Stimulated activated CD8-positive, alpha-beta memory T cell treated with anti-CD3 and anti-CD28 coated beads, Interleukin-15, amount 100 ng/mL, for 24 hours (primary cell): ENCODE results near the gene NLK.
"Not testable (repeated sequence)": the region's sequence is repeated elsewhere in the genome, so short reads cannot be mapped to it uniquely, and the experiment has no call there.

ENCODE experiments used
- DNase-seq: peaks from one replicate; pipeline ENCODE4 v3.0.0-alpha.2; 2020; ENCODE audit warnings: low read depth

The NLK gene

DNA sequence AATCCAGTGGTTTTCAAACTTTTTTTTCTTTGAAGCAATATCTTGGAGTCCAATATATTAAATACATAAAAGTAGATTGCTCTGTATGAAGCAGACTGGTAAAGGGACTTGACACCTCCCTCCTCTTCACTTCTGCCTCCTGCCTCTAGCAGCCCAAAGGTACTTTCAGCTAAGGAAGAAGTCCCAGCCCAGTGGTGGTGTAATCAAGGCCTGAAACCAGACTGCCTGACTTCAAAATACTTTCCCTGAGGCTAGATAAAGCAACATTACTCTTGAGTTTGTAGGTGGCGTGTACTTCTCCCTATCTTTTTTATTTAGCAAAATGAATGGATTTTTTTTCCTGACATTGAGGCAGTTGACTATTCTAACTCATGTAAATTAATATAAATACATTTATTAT lies 154.2 kb downstream of the NLK start:
- DNase-seq, result no peak

DNA sequence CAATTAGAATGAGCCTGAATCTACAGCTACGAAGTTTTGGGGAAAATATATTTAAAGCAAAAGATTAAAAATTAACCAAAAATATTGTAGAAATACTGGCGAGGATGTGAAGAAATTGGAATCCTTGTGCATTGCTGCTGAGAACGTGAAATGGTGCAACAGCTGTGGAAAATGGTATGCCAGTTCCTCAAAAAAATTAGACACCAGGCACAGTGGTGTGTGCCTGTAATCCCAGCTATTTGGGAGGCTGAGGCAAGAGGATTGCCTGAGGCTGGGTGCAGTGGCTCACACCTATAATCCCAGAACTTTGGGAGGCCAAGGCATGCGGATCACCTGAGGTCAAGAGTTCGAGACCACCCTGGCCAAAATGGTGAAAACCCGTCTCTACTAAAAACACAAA lies 156.6 kb downstream of the NLK start:
- DNase-seq, result no peak

DNA sequence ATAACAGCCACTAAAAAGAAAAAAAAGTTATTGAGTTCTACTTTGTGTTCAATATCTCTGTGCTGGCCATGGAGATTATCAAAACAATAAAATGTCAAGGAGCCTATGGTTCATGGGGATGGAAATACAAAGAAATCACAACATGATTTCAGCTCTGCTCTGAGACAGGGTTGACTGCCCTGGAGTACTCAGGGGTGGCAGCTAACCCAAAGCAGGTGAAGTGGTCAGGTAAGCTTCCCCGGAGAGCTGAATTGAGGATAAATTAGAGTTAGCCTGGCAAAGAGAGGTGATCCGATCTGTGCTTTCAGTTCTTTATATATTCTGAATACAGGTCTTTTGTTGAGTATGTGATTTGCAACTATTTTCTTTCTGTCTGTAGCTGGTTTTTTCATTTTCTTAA lies 157.3 kb downstream of the NLK start:
- no peak for DNase-seq

GRCh38 chr17:28201315-28201714 lies 158.8 kb downstream of the NLK start:
- DNase-seq, result no peak

- DNase-seq, result no peak
Measured at GRCh38 chr17:28204244-28204643, 161.8 kb downstream of the NLK start.

DNA sequence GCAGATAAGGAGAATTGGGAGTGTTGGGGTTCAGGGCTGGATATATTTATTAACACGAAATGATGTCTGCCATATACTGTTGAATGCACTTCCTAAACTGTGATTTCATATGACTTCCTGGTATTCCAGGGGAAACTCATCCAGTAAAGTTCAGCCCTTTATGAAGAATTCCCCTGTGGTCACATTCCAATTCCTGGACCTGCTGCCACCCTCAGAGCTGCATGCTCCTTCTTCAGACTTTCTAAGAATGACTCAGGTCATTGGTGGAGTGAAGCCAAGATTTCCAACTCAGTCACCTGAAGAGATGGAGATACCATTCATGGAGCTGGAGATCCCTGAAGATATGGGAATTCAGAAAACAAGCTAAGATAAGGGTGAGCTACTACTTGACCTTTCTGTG lies 162.3 kb downstream of the NLK start:
- DNase-seq, result no peak

DNA sequence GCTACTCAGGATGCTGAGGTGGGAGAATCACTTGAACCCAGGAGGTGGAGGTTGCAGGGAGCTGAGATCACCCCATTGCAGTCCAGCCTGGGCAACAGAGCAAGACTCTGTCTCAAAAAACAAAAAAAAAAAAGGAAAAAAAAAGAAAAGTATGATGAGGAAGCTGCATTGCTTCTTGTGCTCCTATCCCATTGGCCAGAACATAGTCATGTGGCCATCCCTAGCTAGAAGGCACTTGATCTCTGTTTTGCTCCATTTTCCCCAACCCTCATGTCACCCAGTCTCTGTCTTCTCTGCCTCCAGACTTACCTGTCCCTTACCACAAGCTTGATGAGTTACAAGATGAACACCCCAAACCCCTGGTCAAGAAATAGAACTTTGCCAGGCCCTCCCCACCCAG lies 163.8 kb downstream of the NLK start:
- no peak for DNase-seq

DNA sequence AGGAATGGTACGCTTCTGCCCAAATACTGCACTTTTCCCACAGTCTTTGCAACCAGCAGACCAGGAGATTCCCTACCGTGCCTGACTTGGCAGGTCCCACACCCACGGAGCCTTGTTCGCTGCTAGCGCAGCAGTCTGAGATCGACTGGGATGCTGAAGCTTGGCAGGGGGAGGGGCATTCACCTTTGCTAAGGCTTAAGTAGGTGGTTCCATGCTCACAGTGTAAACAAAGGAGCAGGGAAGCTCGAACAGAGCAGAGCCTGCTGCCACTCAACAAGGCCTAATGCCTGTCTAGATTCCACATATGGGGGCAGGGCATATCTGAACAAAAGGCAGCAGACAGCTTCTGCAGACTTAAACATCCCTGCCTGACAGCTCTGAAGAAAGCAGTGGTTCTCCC lies 169.3 kb downstream of the NLK start:
- no peak for DNase-seq

GRCh38 chr17:28213578-28213977 lies 171.1 kb downstream of the NLK start:
- DNase-seq, result not testable (repeated sequence)

- no peak for DNase-seq
Measured at GRCh38 chr17:28216052-28216451, 173.6 kb downstream of the NLK start.

DNA sequence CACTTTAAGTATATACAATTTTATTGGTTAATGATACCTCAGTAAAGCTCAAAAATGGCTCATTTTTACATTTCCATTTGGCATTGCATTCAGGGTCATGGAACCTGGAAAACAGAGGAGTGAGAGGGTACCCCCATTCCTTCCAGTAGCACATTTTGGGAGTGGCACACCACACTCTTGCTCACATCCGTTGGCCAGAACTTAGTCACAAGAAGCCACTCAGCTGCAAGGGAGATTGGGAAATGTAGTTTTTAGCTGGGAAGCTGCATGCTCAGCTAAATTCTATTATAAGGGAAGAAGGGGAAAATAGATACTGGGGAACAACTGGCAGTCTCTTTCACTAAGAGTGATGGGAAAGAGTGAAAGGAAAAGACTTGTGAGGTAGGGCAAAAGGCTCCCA lies 174.1 kb downstream of the NLK start:
- no peak for DNase-seq

- no peak for DNase-seq
Measured at GRCh38 chr17:28219771-28220170, 177.3 kb downstream of the NLK start.

- no peak for DNase-seq
Measured at GRCh38 chr17:28221751-28222414, 179.4 kb downstream of the NLK start.

DNA sequence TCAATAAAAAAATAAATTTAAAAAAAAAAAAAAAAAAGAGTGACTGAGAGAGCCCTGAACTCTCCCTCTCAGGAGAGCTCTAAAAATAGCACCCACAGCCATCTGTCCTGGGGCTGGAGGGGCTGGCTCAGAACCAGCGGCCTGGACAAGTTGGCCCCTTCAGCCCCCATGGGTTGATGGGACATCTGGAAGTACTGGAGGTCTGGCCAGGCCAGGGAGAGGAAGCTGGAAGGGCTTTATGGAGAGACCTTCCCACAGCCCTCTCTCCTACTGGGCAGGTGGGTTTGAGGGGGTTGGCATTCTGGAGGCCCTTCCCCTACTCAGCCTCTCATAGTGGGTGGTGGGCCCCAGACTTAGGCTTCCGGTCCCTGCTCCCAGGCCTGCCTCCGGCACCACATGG lies 182.8 kb downstream of the NLK start:
- DNase-seq, result no peak

- DNase-seq, result no peak
Measured at GRCh38 chr17:28225867-28226266, 183.4 kb downstream of the NLK start.

GRCh38 chr17:28226563-28227315 lies 184.3 kb downstream of the NLK start:
- no peak for DNase-seq

DNA sequence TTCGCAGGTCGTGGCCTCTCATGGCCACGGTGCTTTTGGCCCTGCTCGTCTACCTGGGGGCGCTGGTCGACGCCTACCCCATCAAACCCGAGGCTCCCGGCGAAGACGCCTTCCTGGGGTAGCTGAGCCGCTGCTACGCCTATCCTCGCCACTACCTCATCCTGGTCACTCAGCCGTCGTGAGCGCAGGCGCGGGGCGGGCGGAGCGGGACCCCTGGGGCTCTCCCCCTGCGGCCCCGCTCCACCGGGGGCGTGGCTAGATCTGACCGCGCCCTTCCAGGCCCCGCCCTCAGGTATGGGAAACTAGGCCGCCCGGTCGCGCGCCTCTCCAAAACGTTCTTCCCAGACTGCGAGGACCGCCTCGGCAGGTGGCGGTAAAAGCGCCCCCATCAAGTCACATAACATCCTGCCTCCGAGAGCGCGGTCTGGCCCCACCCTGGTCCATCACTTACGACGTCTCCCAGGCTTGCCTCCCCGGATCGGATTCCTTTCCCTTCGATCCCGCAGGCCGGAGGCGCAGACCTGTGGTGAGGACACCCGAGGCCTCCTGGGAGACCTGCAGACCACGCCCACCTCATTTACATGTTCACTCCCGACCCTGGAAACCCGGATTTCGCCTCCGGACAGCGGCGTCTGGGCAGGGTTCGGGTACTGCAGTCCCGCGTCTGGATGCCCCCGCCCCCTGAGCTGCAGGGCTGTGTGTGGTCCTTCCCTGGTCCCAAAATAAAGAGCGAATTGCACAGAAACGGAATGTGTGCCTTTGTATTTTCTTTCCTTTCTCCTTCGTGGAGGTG lies 185.0 kb downstream of the NLK start:
- DNase-seq, result no peak

DNA sequence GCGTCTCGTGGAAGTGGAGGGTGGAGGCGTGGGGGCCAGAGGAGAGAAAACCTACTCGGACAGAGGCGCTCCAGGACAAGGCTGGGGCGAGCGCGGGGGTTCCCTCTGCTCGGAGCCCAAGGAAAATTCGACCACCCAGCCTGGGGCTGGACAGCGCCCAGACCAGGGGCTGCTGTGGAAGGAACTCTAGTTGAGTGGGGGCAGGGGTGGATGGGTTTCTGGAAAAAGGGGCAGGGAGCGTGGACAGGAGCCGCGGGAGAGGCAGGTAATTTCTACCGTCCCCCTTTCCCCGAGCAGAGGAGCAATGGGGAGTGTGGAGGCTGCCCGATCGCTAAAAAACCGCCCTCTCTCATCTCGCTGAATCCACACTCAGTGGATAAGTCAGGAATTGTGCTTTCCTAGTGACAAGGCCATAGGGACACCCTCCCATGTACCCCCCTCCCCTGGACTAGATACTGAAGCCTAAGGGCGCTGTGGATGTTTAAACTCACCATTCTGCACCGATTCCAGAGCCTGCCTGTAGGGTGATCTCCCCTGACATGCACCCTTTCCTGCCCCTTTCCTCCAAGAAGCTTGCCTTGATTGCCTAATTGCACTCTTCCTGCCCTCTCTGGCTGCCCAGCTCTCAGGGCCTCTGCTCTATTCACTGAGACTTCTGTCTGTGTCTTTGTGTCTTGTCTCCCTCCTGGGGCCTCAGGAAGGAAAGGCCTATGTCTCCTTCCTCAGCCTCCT lies 185.8 kb downstream of the NLK start:
- DNase-seq, result no peak

- no peak for DNase-seq
Measured at GRCh38 chr17:28228986-28229729, 186.7 kb downstream of the NLK start.

DNA sequence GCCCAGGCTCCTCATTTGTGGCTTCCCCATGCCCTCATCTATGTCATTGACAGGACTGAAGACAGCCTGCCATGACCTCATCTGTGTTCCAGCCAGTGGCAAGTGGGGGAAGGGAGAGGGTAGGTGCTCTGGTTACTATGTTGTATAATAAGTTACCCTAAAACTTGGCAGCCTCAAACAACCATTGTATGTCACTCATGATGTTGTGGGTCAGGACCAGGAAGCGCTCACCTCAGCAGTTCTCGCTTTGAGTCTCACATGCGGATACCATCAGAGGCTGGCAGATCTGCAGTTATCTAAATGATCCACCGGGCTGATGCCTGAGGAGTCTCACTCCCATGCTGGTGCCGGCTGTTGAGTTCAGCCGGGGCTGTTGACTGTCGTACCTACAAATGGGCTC lies 187.5 kb downstream of the NLK start:
- DNase-seq, result no peak

GRCh38 chr17:28230607-28231006 lies 188.1 kb downstream of the NLK start:
- DNase-seq, result not testable (repeated sequence)

DNA sequence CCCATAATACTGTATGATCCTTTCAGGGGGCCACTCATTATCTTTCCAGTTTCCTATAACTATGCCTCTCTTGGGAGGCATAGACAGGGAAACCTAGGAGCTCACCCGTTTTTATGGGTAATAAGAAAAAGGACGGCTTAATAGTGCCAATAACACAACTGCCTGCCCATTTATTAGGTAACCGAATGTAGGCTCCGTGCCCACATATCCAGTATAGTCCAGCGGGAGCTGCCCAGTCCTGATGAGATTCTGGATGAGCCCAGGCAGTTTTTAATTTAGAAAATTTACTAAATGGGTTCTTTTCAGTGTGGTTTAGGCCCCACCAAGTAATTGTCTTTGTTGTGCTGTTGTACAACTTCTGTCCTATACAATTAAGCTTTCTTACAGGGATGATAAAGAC lies 189.1 kb downstream of the NLK start:
- DNase-seq, result not testable (repeated sequence)
